Stimulated activated CD4-positive, alpha-beta T cell treated with anti-CD3 and anti-CD28 coated beads, Interleukin-4, amount 100 ng/mL, for 1 hour (primary cell): Measurements from ENCODE around the gene PPP6R2.

Experiments
- DNase-seq: peaks from one replicate; pipeline ENCODE4 v3.0.0-alpha.2; 2020

PPP6R2 gene

DNA sequence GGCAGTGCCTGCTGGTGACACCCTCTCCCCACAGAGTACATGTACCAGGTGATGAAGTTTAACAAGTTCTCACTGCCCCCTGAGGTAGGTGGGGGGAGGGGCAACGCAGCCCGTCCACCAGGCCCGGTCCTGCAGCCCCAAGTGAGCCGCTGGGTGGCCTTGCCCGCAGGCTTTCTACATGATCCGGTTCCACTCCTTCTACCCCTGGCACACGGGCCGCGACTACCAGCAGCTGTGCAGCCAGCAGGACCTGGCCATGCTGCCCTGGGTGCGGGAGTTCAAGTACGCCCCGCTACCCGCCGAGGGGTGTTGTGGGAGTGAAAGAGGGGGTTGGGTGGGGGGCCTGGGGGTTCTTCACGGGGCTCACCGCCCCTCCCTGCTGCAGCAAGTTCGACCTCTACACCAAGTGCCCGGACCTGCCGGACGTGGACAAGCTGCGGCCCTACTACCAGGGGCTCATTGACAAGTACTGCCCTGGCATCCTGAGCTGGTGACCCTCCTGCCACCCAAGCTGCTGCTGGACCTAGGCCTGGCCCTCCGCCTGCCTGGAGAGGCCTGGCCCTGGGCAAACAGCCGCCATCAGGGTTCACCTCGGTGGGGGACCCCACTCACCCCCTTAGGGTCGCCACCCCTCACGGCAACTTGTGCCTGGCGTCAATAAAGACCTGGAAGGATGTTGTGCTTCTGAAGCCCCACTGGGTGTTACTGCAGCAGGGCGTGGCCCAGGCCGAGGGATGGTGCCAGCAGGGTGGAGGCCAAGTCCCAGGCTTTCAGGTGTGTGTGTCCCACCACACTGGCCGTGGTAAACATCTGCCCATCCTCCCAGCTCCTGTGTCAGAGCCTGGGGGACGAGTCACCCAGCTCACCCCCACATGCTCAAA lies 146.5 kb downstream of the PPP6R2 start:
- no peak for DNase-seq

DNA sequence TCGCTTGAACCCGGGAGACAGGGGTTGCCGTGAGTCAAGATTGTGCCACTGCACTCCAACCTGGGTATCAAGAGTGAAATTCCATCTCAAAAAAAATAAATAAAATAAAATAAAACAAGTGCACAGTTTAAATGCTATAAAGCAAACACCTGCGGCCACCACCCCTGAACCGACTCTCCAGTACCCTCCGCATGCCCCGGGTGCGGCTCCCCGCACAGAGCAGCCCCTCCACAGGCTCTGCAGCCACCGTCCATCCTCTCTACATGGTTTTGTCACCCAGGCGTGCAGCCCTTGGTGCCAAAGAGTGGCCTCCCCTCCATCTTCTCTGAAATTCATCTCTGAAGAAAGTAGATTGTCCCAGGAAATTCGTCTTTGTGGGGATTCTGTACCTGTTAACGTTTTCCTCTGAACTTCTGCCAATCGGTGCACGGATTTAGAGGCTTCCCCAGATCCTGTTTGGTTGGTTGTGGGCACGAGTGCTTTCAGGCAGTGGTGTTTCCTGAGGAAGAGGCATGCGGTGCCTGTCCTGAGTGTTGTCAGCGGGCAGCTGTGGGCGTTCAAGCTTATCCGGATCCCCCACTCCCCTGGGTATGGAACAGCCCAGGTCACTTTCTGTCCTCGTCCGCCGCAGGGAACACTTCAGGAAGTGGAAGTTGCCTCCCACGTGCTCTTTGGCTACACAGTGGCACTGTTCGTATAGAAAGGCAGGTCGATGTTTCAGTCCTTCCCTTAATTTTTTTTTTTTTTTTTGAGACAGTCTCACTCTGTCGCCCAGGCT lies 147.6 kb downstream of the PPP6R2 start:
- no peak for DNase-seq
